NCI-H1694 treated with DMSO at 0.1 percent for 48 hours (cell line): ENCODE results near the gene APOBEC3H.

Experiments used
- DNase-seq: peaks from one replicate; lab custom pipeline; 2025; lab: John Stamatoyannopoulos, UW

Gene APOBEC3H

GRCh38 chr22:39110631-39111561 lies 13.9 kb downstream of the APOBEC3H start:
- DNase-seq: no peak

GRCh38 chr22:39114112-39114511 lies 17.1 kb downstream of the APOBEC3H start:
- no peak for DNase-seq

- no peak for DNase-seq
Observed at GRCh38 chr22:39115570-39115969, 18.5 kb downstream of the APOBEC3H start.

- no peak for DNase-seq
Observed at GRCh38 chr22:39115977-39116621, 19.1 kb downstream of the APOBEC3H start.

- no peak for DNase-seq
Observed at GRCh38 chr22:39117585-39118191, 20.6 kb downstream of the APOBEC3H start.

GRCh38 chr22:39120983-39121382 lies 23.9 kb downstream of the APOBEC3H start:
- no peak for DNase-seq

GRCh38 chr22:39122772-39123470 lies 25.9 kb downstream of the APOBEC3H start:
- DNase-seq: no peak

- no peak for DNase-seq
Observed at GRCh38 chr22:39123751-39124581, 26.9 kb downstream of the APOBEC3H start.

- no peak for DNase-seq
Observed at GRCh38 chr22:39125622-39126021, 28.6 kb downstream of the APOBEC3H start.

- DNase-seq: no peak
Observed at GRCh38 chr22:39128508-39128907, 31.5 kb downstream of the APOBEC3H start.

- no peak for DNase-seq
Observed at GRCh38 chr22:39129081-39129480, 32.0 kb downstream of the APOBEC3H start.

GRCh38 chr22:39129746-39130145 lies 32.7 kb downstream of the APOBEC3H start:
- DNase-seq: no peak

- DNase-seq: no peak
Observed at GRCh38 chr22:39130152-39130704, 33.2 kb downstream of the APOBEC3H start.

GRCh38 chr22:39130892-39131855 lies 34.1 kb downstream of the APOBEC3H start:
- no peak for DNase-seq

- DNase-seq: no peak
Observed at GRCh38 chr22:39132281-39132680, 35.2 kb downstream of the APOBEC3H start.

GRCh38 chr22:39132871-39133524 lies 36.0 kb downstream of the APOBEC3H start:
- no peak for DNase-seq

- DNase-seq: no peak
Observed at GRCh38 chr22:39133871-39134270, 36.8 kb downstream of the APOBEC3H start.

- no peak for DNase-seq
Observed at GRCh38 chr22:39134366-39135091, 37.5 kb downstream of the APOBEC3H start.
